PC-3 (cell line): ENCODE data around the gene TSPAN12. TPM values are rescaled to one million over a fixed set of nuclear protein-coding genes. Genes with fewer than 3 reads are reported as not detected.

Experiments
- ATAC-seq: fragments of 200-7000 bp; cut with Tn5 transposase; 2 replicates; pipeline ENCODE4 v1.9.1; 2020; ENCODE audit warnings: mild to moderate bottlenecking, moderate library complexity
- BruUV-seq: library from RNA; stranded (reverse); fragments of 400-500 nt; replicated peaks from 2 replicates; lab custom pipeline; 2021; lab: Mats Ljungman, UMichigan
- CTCF ChIA-PET: fragments of 300-600 bp; sonication (Branson Sonifier 250); formaldehyde crosslinking; loops from one replicate; lab custom pipeline; 2022; ENCODE audit warnings: antibody characterized with exemption; lab: Charles Lee
- POLR2A ChIA-PET: fragments of 300-600 bp; sonication (Branson Sonifier 250); formaldehyde crosslinking; loops from one replicate; lab custom pipeline; 2022; ENCODE audit warnings: antibody characterized with exemption; ENCODE audit not compliant: unreplicated experiment; lab: Charles Lee
- DNase-seq: peaks from one replicate; pipeline ENCODE4 v3.0.0-alpha.2; 2015
- H2AFZ ChIP-seq: fragments of 300-600 bp; sonication (generic); 2 replicates; pipeline ENCODE4 v1.6.0; 2016; ENCODE audit warnings: antibody characterized with exemption, low read length
- H3F3A ChIP-seq: fragments of 300-600 bp; sonication (generic); one replicate; pipeline ENCODE4 v1.6.0; 2017; ENCODE audit warnings: antibody characterized with exemption, low read length, control low read depth, mild to moderate bottlenecking; ENCODE audit not compliant: unreplicated experiment
- H3K27ac ChIP-seq: fragments of 300-600 bp; sonication (generic); 2 replicates; pipeline ENCODE4 v1.5.1; 2016; ENCODE audit warnings: mild to moderate bottlenecking, low read length
- H3K27me3 ChIP-seq: fragments of 300-600 bp; sonication (generic); 2 replicates; pipeline ENCODE4 v1.6.1; 2016; ENCODE audit warnings: low read length, mixed read lengths
- H3K36me3 ChIP-seq: fragments of 300-600 bp; sonication (generic); 2 replicates; pipeline ENCODE4 v1.6.1; 2016; ENCODE audit warnings: low read depth, mixed run types, low read length, mixed read lengths
- H3K4me1 ChIP-seq: fragments of 300-600 bp; sonication (generic); 2 replicates; pipeline ENCODE4 v1.5.1; 2016; ENCODE audit warnings: low read length; ENCODE audit not compliant: insufficient read depth
- H3K4me2 ChIP-seq: fragments of 300-600 bp; sonication (generic); 2 replicates; pipeline ENCODE4 v1.6.0; 2016; ENCODE audit warnings: low read length
- H3K4me3 ChIP-seq: fragments of 300-600 bp; sonication (generic); 2 replicates; pipeline ENCODE4 v1.5.1; 2016; ENCODE audit warnings: mild to moderate bottlenecking, low read length, mixed read lengths
- H3K79me2 ChIP-seq: fragments of 300-600 bp; sonication (generic); 2 replicates; pipeline ENCODE4 v1.6.1; 2017; ENCODE audit warnings: low read length, mixed read lengths
- H3K9ac ChIP-seq: fragments of 300-600 bp; sonication (generic); 2 replicates; pipeline ENCODE4 v1.6.0; 2016; ENCODE audit warnings: mild to moderate bottlenecking, low read length
- H3K9me2 ChIP-seq: fragments of 300-600 bp; sonication (generic); replicated peaks from 2 replicates; pipeline ENCODE4 v1.6.1; 2016; ENCODE audit warnings: mixed run types, low read length, mixed read lengths
- H3K9me3 ChIP-seq: fragments of 300-600 bp; sonication (generic); 2 replicates; pipeline ENCODE4 v1.6.1; 2016; ENCODE audit warnings: low read length, mixed read lengths
- H4K20me1 ChIP-seq: fragments of 300-600 bp; sonication (generic); 2 replicates; pipeline ENCODE4 v1.6.1; 2016; ENCODE audit warnings: low read length, mixed read lengths
- CTCF ChIP-seq: fragments of 300-600 bp; sonication (generic); conservative IDR thresholded peaks from 2 replicates; pipeline ENCODE4 v1.5.1; 2017; ENCODE audit warnings: antibody characterized with exemption, low read depth, mild to moderate bottlenecking, low read length
- EZH2 ChIP-seq: fragments of 300-600 bp; sonication (generic); IDR thresholded peaks from one replicate; pipeline ENCODE4 v1.6.1; 2017; ENCODE audit warnings: antibody characterized with exemption, mild to moderate bottlenecking, low read length; ENCODE audit not compliant: unreplicated experiment
- EZH2phosphoT487 ChIP-seq: fragments of 300-600 bp; sonication (generic); IDR thresholded peaks from 2 replicates; pipeline ENCODE4 v1.6.1; 2018; ENCODE audit warnings: mild to moderate bottlenecking, antibody characterized with exemption, low read length, borderline replicate concordance
- intact Hi-C: fragments of 100-400 bp; cut with micrococcal nuclease; formaldehyde crosslinking; loops from 2 replicates; pipeline ENCODE4 v1.9.0; 2023
- total RNA-seq: library from RNA; depleted of rRNA; stranded (reverse); fragments of >200 nt; gene quantifications from 2 replicates; pipeline ENCODE4 v1.2.3, GENCODE V29; 2014

The TSPAN12 gene
- total RNA-seq, 1 experiment from 2014 or later: 8.3 TPM

GRCh38 chr7:120856621-120857352 lies 1.2 kb downstream of the TSPAN12 start:
- peak overlapping the region; percentile 88 for H3K4me3 ChIP-seq
- TSS peak; percentile 46 for BruUV-seq
- H3K79me2 ChIP-seq: no peaks in the 10 kb centered on the region
- H3K27ac ChIP-seq: no peak overlapping the region
- POLR2A ChIA-PET: no interaction called here
- H3K9me3 ChIP-seq: no peaks in the 10 kb centered on the region
- H2AFZ ChIP-seq: peak overlapping the region; percentile 78
- intact Hi-C loops: loop anchor here (1.0 to 5.0 kb wide), 3 partner anchors 50 to 226 kb away; no protein-coding TSS in a partner anchor
- DNase-seq: peak; percentile 50
- H4K20me1 ChIP-seq: no peaks in the 10 kb centered on the region
- no peaks in the 10 kb centered on the region for H3F3A ChIP-seq
- H3K4me1 ChIP-seq: peaks cover 8% of the 10 kb centered on the region
- peak overlapping the region; percentile 92 for H3K4me2 ChIP-seq
- no peaks in the 10 kb centered on the region for H3K36me3 ChIP-seq
- TF ChIP-seq CTCF: no peak; the same call in 1 of the 2 replicates
- TF ChIP-seq EZH2phosphoT487: no peak
- TF ChIP-seq EZH2: no peak
- peak; percentile 58 for ATAC-seq
- CTCF ChIA-PET: no interaction called here
- H3K9me2 ChIP-seq: no peaks in the 10 kb centered on the region
- H3K27me3 ChIP-seq: no peaks in the 10 kb centered on the region
- no peak overlapping the region for H3K9ac ChIP-seq

DNA sequence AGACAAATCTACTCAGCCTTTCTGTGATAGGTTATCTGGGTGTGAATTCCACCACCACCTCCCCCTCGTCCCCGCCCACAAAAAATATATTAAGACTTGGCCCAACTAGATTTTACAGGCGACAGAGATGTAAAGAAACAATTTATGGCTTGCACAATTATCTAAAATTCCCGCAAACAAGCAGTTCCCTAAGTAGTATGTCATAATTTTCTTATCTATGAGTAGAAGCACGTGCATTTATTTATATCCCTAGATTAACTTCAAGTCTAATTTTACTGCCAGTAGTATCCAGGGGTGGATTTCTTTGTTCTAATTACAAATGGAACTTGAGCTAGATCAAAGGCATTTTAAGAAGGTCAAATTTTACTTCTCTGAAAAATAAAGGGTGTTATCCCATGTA lies 1.7 kb downstream of the TSPAN12 start:
- intact Hi-C loops: loop anchor here (5.0 kb wide), 1 partner anchor 226 kb away; no protein-coding TSS in a partner anchor
- Histone ChIP-seq H3K9me2 (no peaks in the 10 kb centered on the region), H3K9me3 (no peaks in the 10 kb centered on the region), H3K27me3 (no peaks in the 10 kb centered on the region), H3K9ac (no peak overlapping the region), H3F3A (no peaks in the 10 kb centered on the region), H2AFZ (peak overlapping the region; percentile 78; the same call in 1 of the 2 replicates), H3K4me3 (peak overlapping the region; percentile 88), H3K4me1 (peaks cover 8% of the 10 kb centered on the region), H3K4me2 (peak overlapping the region; percentile 92), H3K36me3 (no peaks in the 10 kb centered on the region), H3K27ac (no peak overlapping the region), H3K79me2 (no peaks in the 10 kb centered on the region), H4K20me1 (no peaks in the 10 kb centered on the region)
- ATAC-seq (no peak), DNase-seq (no peak)
- ChIA-PET CTCF (no interaction called here), POLR2A (interaction anchor here (0.6 kb wide), 1 partner anchor 75 kb away, joined by 4 read pairs; no protein-coding TSS in a partner anchor)
- no TSS peak for BruUV-seq
- TF ChIP-seq EZH2: no peak
- TF ChIP-seq CTCF: no peak
- no peak for TF ChIP-seq EZH2phosphoT487

- Histone ChIP-seq H3K9me3 (no peaks in the 10 kb centered on the region), H4K20me1 (no peaks in the 10 kb centered on the region), H3K79me2 (no peaks in the 10 kb centered on the region), H3K4me2 (no peak overlapping the region), H3F3A (no peaks in the 10 kb centered on the region), H3K4me1 (no peaks in the 10 kb centered on the region), H3K4me3 (no peak overlapping the region), H3K9ac (no peak overlapping the region), H3K27me3 (no peaks in the 10 kb centered on the region), H3K36me3 (no peaks in the 10 kb centered on the region), H2AFZ (no peak overlapping the region), H3K9me2 (no peaks in the 10 kb centered on the region), H3K27ac (no peak overlapping the region)
- ChIA-PET CTCF (no interaction called here), POLR2A (no interaction called here)
- DNase-seq (no peak), ATAC-seq (no peak)
- no TSS peak for BruUV-seq
- intact Hi-C loops: no loop called here
- TF ChIP-seq CTCF (no peak), EZH2 (no peak), EZH2phosphoT487 (no peak)
These were observed 5.2 kb downstream of the TSPAN12 start for GRCh38 chr7:120852700-120853099.
